Activated B cell treated with CpG ODN at 0.5 μM for 24 hours (primary cell): Measurements from ENCODE around the gene EMILIN2. TPM values are rescaled to one million over a fixed set of nuclear protein-coding genes. Genes with fewer than 3 reads are reported as not detected.

Experiments used
- ATAC-seq: fragments of 200-7000 bp; cut with Tn5 transposase; one replicate; pipeline ENCODE4 v1.10.0; 2021; ENCODE audit warnings: low read depth, mild to moderate bottlenecking, moderate library complexity
- CTCF ChIA-PET: fragments of 350-600 bp; sonication (Branson Sonifier 250); formaldehyde crosslinking; loops from one replicate; lab custom pipeline; 2021; ENCODE audit warnings: antibody characterized with exemption; lab: Charles Lee
- POLR2A ChIA-PET: fragments of 350-600 bp; sonication (Branson Sonifier 250); formaldehyde crosslinking; loops from one replicate; lab custom pipeline; 2021; ENCODE audit warnings: antibody characterized with exemption; lab: Charles Lee
- DNase-seq: peaks from one replicate; pipeline ENCODE4 v3.0.0; 2022
- H3K27ac Mint-ChIP-seq: one replicate; pipeline ENCODE4 v1.8.0; 2020; ENCODE audit warnings: mixed read lengths
- H3K27me3 Mint-ChIP-seq: one replicate; pipeline ENCODE4 v1.8.0; 2021; ENCODE audit warnings: mixed read lengths
- H3K36me3 Mint-ChIP-seq: one replicate; pipeline ENCODE4 v1.8.0; 2021; ENCODE audit warnings: low read depth, mixed read lengths
- H3K4me1 Mint-ChIP-seq: one replicate; pipeline ENCODE4 v1.8.0; 2021; ENCODE audit warnings: mixed read lengths
- H3K4me3 Mint-ChIP-seq: one replicate; pipeline ENCODE4 v1.8.0; 2020; ENCODE audit warnings: mild to moderate bottlenecking, mixed read lengths
- H3K9me3 Mint-ChIP-seq: one replicate; pipeline ENCODE4 v1.8.0; 2020; ENCODE audit warnings: mixed read lengths
- intact Hi-C: fragments of 100-400 bp; cut with micrococcal nuclease; formaldehyde crosslinking; loops from one replicate; pipeline ENCODE4 v1.15.1; 2024
- total RNA-seq: library from RNA; stranded (reverse); gene quantifications from 2 replicates; pipeline ENCODE4 v1.2.3, GENCODE V29; 2022
- TF ChIP-seq, protein P1 (sequence below): fragments of 200-600 bp; IDR thresholded peaks from one replicate; pipeline ENCODE4 v1.8.0; 2022; ENCODE audit warnings: antibody characterized with exemption, mild to moderate bottlenecking

The EMILIN2 gene
- total RNA-seq, 1 donor from 2014 or later = 80.9 TPM

DNA sequence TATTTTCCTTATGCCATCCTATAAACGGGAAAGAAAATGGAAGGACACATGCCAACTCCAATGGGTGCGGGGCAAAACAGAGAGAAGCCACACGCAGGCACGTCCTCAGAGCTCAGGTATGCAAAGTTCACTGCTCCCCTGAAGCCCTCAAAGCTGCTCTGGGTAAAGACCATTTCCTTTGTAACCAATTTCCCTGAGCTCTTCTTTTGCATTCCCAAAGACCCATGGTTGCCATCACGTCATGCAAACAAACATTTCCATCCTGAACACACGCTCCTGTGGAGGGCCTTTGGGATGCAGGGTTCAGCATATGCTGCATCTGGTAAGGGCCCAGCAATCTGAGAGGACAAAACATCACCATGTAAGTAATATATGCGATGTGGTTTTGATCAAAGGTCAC is 69.4 kb downstream of the EMILIN2 start:
- TF ChIP-seq, protein P1, sequence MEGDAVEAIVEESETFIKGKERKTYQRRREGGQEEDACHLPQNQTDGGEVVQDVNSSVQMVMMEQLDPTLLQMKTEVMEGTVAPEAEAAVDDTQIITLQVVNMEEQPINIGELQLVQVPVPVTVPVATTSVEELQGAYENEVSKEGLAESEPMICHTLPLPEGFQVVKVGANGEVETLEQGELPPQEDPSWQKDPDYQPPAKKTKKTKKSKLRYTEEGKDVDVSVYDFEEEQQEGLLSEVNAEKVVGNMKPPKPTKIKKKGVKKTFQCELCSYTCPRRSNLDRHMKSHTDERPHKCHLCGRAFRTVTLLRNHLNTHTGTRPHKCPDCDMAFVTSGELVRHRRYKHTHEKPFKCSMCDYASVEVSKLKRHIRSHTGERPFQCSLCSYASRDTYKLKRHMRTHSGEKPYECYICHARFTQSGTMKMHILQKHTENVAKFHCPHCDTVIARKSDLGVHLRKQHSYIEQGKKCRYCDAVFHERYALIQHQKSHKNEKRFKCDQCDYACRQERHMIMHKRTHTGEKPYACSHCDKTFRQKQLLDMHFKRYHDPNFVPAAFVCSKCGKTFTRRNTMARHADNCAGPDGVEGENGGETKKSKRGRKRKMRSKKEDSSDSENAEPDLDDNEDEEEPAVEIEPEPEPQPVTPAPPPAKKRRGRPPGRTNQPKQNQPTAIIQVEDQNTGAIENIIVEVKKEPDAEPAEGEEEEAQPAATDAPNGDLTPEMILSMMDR = no peak
- Mint-ChIP-seq H3K27me3 (no peaks in the 10 kb centered on the region), H3K4me1 (peaks cover 41% of the 10 kb centered on the region), H3K27ac (peak overlapping the region; percentile 90), H3K9me3 (no peaks in the 10 kb centered on the region), H3K36me3 (peaks cover 80% of the 10 kb centered on the region), H3K4me3 (no peak overlapping the region)
- CTCF ChIA-PET = no interaction called here
- DNase-seq (no peak), ATAC-seq (no peak)
- intact Hi-C loops = no loop called here
- POLR2A ChIA-PET = interaction anchor here (0.6 to 0.8 kb wide), 2 partner anchors 260 to 327 kb away, joined by 3 read pairs; no protein-coding TSS in a partner anchor

DNA sequence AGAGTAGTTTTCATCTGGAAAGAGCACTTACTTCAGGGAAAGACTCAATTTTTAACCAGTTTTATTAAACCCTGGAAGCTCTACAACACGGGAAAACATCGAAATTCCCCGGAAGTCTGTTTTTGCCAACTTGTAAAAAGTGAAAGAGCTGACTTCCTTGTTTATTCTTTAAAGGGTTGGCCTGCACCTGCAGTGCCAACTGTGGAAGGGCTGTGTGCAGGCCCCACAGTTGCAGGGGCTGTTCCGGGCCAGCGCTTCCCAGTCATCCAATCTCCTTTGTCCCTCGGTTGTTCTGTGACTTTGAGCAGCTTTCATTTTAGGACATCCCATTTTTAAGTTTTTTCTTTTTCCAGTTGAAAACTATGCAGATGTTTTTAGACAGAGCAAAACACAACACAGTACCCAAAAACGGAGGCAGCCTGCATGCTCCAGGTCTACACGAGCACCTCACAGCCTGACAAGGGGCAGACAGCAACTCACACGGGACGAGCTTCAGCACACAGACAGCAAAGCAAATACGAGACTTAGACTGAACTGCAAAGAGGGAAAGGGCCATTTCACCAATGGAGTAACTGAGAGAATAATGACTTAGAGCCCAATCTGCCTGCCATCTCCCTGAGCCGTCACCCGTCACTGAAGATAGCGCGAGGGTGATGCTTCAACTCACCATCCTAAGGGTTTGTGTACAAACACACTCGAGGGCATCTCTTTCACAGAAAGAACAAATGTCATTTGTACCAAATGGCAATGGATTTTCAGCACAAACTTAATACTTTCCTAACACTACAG is 70.6 kb downstream of the EMILIN2 start:
- H3K9me3 Mint-ChIP-seq = no peaks in the 10 kb centered on the region
- DNase-seq (no peak), ATAC-seq (peak; percentile 78)
- intact Hi-C loops = no loop called here
- H3K27ac Mint-ChIP-seq = peak overlapping the region; percentile 90
- POLR2A ChIA-PET = interaction anchor here (0.7 to 1.9 kb wide), 4 partner anchors 9 to 333 kb away, joined by 3 to 7 read pairs (median 4); partner anchors contain the start of gene EMILIN2
- CTCF ChIA-PET = interaction anchor here (1.0 to 2.0 kb wide), 2 partner anchors 107 to 151 kb away, joined by 3 to 5 read pairs; no protein-coding TSS in a partner anchor
- H3K36me3 Mint-ChIP-seq = peaks cover 82% of the 10 kb centered on the region
- TF ChIP-seq, protein P1 = no peak
- H3K4me1 Mint-ChIP-seq = peaks cover 41% of the 10 kb centered on the region
- no peaks in the 10 kb centered on the region for H3K27me3 Mint-ChIP-seq
- H3K4me3 Mint-ChIP-seq = peak overlapping the region; percentile 79

DNA sequence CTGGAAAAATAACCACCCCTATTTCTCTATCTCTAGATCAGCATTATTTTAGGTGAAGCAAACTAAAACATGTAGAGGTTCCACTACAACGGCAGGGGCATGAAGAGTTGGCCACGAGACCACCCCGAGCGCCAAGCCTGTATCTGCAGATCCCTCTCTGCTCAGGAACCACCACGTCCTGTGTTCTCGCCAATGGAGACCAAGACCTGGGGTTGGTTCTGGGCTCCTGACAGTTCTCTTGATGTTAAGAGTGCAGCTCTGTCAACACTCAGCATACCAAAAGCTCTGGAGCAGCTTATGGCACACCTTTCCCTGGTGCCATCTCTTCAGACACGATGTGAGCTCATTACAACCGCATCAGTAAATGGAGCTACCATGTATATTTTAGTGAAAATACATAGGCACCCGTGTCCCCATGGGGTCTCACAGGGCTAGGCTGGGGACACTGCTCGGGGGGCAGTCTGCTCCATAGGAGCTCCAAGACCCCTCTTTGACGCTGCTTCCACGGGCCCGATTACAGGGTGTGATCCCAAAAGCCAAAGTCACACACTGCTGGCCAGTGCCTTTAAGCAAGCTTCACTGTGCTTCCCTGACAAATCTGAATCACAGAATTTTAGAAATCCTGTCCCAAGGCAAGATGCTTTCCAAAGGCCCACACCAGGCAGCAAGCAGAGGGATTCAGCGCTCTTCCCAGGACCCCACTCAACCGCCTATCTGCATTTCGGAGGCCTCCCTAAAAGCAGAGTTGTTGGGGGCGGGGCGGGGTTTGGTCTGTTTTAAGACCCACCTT is 72.2 kb downstream of the EMILIN2 start:
- no peaks in the 10 kb centered on the region for H3K9me3 Mint-ChIP-seq
- TF ChIP-seq, protein P1 = no peak
- ChIA-PET CTCF (interaction anchor here (1.0 to 2.0 kb wide), 2 partner anchors 13 to 152 kb away, joined by 3 to 5 read pairs; no protein-coding TSS in a partner anchor), POLR2A (interaction anchor here (1.9 kb wide), 1 partner anchor 72 kb away, joined by 7 read pairs; the partner anchor contains the start of gene EMILIN2)
- DNase-seq = no peak
- H3K36me3 Mint-ChIP-seq = peaks cover 85% of the 10 kb centered on the region
- peaks cover 33% of the 10 kb centered on the region for H3K4me1 Mint-ChIP-seq
- intact Hi-C loops = no loop called here
- no peaks in the 10 kb centered on the region for H3K27me3 Mint-ChIP-seq
- peak overlapping the region; percentile 24 for H3K27ac Mint-ChIP-seq
- no peak overlapping the region for H3K4me3 Mint-ChIP-seq
- no peak for ATAC-seq

DNA sequence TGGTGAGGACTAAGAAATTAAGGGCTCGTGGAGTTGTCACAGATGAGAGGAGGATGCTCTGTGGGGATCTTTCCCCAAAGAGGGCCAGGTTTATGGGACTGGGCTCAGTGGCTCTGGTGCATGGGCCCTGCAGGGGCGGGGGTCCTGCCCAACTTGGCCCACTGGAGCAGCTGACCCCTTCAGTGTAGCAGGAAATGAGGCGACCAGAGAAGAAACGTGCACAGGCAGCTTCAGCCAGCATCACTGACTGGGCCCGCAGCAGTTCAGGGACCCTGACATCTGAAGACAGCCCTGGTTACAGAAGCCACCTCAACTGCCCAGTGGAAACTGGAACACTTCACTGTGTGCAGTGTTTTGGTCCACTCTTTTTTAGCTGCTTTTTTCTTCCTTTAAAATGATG is 72.8 kb downstream of the EMILIN2 start:
- Mint-ChIP-seq H3K4me1 (peaks cover 32% of the 10 kb centered on the region), H3K27me3 (no peaks in the 10 kb centered on the region), H3K27ac (no peak overlapping the region), H3K9me3 (no peaks in the 10 kb centered on the region), H3K4me3 (no peak overlapping the region), H3K36me3 (peaks cover 85% of the 10 kb centered on the region)
- DNase-seq (no peak), ATAC-seq (no peak)
- POLR2A ChIA-PET = no interaction called here
- intact Hi-C loops = no loop called here
- CTCF ChIA-PET = interaction anchor here (1.0 kb wide), 1 partner anchor 12 kb away, joined by 3 read pairs; no protein-coding TSS in a partner anchor
- TF ChIP-seq, protein P1 = no peak
